Posterior vena cava (tissue), 2 donors: Measurements from ENCODE around the gene IFRD2. TPM values are rescaled to one million over a fixed set of nuclear protein-coding genes. Genes with fewer than 3 reads are reported as not detected.
"Not testable (repeated sequence)": the region's sequence is repeated elsewhere in the genome, so short reads cannot be mapped to it uniquely, and the experiment has no call there.

Experiments
- DNase-seq: peaks from one replicate; pipeline ENCODE4 v3.0.0-alpha.2; 2020; ENCODE audit warnings: low spot score
- intact Hi-C, 2 donors: fragments of 100-400 bp; cut with DNase I; formaldehyde crosslinking; loops; one replicate each; pipeline versions ENCODE4 v1.14.1 to v1.14.2; 2022 to 2023
- total RNA-seq, 2 donors: library from RNA; stranded (reverse); fragmentation: NEBNext Ultra II Directional; extraction: Animal tissue kit (Norgen Biotek cat#: 25700); gene quantifications; one replicate each; pipeline ENCODE4 v1.2.1, GENCODE V29; 2021
- donor health status: DM: yes; HTN: yes; CAD: no.
- donor health status: DM: yes; HTN: yes; CAD: no.

The IFRD2 gene
- total RNA-seq, 2 donors from 2014 or later = 47.3 to 53.3 TPM

DNA sequence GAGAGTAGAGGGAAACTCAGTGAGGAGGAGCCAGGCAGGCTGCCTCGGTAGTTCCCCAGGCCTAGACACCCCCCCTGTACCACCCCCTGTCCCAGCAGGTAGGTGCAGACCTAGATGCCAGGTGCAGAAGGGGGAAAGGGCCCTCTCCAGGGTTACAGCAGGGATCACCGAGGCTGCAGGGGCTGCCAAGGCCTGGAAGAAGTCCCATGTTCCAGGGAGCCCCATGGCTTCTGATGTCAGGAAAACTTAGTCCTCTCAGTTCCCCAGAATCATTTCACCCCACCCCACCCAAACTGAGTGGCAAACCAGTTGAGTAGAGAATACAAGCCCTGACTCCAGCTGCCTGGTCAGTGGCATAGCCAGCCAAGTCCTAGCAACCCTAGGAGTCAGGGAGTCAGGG lies 30.7 kb downstream of the IFRD2 start:
- intact Hi-C loops = no loop called here
- DNase-seq = no peak

DNA sequence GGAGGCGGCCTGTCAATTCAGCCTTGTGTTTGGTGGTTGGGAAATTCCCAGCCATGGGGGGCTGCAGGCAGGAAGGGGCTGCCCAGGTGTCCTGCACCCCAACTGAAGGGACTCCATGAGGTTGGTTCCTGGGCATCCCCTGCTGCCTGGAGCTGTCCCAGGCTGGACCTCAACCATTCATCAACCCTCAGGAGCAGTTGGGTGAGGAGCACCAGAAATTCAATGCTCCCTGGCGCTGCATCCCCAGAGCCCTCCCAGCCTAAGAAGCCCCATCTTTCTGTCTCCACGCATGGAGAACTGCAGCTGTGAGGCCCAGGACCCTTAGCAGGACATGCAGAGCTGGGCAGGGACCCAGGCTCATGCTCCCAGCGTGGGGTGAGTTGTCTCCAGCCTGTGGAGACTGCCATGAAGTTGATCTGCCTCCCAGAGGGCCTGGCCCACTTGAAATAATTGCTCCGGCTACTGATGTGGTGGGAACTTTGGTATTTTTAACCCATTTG lies 31.2 kb downstream of the IFRD2 start:
- intact Hi-C loops = no loop called here
- no peak for DNase-seq

DNA sequence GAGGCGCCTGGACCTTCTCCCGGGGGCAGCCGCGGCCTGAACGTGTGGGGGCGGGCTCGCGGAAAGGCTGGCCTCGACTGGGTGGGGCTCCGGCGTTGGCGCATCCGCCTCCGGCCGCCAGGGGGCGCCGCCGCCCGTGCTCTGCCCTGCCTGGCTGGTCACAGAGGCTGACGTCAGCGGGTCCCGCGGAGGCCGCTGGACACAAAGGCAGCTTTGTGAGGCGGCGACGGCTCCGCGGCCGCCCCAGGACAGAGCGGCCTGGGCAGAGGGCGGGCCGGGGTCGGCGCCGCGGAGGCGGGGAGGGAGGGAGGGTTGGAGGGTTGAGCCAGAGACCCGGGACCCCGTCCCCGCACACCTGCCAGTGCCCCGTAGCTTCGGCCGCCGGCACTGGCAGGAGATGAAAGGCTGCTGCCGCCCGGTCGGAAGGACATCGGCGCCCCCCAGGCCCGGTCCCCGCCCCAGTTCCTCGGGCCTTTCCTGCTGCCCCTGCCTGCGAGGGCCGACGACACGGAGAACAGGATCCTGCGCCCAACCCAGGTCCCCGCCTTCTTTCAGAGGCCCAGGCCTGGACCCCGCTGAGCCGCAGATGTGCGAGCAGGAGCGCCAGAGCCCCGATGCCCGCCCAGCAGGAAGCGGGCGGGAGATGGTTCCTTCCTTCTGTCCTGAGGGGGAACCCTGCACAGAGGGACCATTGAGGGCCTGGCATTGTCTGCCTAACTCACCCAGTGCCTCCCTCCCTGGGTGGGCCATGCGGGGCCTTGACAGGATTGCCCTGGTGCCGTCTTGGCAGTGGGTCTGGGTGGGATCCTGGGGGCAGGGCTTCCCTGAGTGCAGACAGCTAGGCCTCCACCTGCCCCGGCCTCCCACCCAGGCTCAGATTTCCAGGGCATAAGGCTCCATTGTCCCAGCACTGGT lies 31.9 kb downstream of the IFRD2 start:
- intact Hi-C loops = no loop called here
- DNase-seq = peak; percentile 98

DNA sequence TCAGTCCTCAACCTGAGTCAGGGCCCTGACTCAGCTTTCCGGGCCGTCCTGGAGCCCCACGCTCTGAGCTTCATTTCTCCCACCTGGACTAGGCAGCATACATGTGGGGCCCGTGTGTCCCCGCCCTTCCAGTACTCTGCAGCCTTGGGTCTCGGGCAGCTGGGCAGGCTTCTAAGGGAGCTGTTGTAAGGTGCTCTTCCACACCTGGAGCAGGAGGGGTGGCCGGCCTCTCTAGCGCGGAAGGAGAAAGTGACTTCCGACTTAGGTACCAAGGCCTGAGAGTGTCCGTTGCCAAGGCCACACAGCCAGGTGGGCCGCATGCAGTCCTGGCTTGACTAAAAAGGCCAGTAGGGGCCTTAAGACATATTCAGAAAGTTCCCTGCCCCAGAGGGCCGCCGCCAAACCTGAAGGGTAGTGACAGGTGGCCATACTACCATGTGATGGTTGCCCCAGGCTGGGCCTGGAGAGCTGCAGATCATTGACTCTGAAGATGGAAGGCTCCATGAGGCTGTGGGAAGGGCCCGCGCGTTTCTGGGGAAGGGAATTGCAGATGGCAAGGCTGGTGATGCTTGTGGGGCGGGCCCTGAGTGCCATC lies 32.7 kb downstream of the IFRD2 start:
- no peak for DNase-seq
- intact Hi-C loops = no loop called here

DNA sequence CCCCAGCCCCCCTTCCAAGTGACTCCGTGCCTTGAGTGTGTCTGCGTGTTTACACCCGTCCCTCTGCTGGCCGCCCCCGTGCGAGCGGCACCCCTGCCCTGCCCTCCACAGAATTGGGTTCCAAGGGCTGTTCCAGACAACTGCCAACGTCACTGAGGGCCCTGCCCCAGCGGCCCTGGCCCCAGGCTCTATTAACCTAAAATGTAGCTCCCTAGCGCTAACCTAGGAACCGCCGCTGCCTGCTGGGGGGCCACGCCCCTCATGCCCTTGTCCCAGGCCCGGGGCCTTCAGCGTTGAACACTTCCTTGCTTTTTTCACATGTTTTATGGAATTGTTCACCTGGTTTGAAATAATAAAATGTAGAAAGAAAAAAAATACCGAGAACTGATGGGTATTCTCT lies 33.2 kb downstream of the IFRD2 start:
- intact Hi-C loops = no loop called here
- no peak for DNase-seq

DNA sequence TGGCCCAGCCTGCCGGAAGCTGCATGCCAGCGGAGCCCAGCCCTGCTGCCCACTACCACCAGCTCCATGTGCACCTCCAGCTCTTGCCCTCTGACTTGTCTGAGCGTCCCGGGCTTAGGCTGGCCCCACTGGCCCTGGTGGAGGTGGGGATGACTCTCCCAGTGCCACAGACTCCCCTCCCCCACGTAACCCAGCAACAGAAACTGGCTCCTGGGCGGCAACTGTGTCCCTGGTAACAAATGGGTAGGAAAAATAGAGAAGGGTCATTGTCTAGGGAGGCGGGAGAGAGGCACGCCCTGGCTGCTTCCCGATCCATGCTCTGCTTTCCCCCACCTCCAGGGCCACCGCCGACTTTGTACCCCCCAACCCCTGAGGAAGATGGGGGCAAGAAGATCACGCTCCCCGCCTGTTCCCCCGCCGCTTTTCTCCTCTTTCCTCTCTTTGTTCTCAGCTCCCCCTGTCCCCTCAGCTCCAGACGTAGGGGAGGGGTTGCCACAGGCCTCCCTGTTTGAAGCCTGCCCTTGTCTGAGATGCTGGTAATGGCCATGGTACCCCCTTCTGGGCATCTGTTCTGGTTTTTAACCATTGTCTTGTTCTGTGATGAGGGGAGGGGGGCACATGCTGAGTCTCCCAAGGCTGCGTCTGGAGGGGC lies 34.1 kb downstream of the IFRD2 start:
- peak; percentile 79 for DNase-seq
- intact Hi-C loops = no loop called here

DNA sequence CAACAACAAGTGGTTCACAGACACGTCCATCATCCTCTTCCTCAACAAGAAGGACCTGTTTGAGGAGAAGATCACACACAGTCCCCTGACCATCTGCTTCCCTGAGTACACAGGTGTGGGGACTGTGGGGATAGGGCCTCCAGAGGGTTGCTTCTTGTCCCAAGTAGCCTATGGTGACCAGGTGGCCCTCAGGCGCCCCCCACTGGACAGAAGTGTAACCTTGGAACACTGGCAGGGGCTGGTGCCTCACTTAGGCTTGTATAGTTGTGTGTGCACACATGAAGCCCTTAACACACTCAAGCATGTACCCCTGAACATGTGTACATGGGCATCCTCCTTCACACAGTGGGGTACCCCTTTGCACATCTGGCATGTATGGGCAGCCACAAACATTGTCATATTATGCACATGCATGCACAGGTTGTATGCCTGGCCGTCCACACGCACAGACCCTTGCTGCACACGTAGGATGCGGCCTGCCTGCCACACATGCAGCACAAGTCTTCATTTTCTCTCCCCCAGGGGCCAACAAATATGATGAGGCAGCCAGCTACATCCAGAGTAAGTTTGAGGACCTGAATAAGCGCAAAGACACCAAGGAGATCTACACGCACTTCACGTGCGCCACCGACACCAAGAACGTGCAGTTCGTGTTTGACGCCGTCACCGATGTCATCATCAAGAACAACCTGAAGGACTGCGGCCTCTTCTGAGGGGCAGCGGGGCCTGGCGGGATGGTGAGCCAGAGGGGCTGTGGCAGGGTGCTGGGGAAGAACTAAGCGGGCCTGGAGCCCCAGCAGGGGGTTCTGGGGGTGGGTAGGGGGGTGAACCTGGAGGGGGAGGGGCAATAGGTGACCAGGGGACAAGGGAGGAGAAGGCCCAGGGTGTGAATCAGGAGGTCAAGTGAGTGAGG lies 35.0 kb downstream of the IFRD2 start:
- intact Hi-C loops = no loop called here
- no peak for DNase-seq

DNA sequence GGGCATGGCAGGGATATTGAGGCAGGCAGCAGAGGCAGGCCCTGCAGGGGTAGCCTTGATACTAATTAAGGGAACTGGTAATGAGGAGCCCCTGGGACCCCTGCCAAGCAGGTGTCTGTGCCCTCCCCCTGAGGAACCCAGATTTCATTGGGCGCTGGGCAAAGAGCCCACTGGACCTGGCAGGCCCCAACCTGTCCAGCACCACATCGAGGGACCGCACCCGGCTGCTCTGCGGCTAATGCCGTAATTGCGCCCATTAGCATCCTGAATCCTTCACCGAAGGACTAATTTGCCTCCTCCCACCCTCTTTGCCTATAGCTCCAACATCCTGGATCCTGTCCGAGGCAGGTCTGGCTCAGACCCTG lies 37.0 kb downstream of the IFRD2 start:
- intact Hi-C loops = no loop called here
- DNase-seq = no peak

DNA sequence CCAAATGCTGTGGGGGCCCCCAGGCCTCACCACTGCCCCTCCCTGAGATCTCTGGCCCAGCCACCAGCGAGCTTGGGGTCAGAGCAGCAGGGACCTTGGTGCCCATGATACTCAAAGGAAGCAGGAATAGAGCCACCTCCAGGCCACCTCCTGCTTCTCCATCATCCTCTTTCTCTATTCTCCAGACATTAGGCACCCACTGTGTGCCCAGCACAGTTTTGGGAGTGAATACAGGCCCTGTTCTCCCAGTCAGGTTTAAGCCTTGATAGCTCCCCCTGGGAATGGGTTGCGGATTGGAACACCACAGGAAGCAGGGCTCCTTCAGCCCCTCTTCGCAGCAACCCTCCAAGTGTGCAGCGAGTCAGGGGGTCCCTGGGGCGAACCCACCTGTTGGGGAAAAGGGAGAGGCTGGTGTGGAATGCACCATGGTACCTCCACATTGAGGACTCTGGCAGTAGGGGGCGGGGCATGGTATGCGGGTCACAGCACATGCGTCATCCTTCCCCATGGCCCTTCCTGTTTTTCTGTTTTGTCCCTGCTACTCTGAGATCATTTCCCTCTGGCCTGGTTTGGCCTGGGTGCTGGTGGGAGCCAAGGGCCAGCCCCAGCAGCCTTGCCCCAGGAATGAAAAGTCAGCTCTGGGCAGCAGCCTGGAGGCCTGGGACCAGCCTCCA lies 37.5 kb downstream of the IFRD2 start:
- intact Hi-C loops = loop anchor here in 1 of 2 donors (5.0 kb wide), 1 partner anchor 1977 kb away; no protein-coding TSS in a partner anchor
- peak; percentile 92 for DNase-seq

DNA sequence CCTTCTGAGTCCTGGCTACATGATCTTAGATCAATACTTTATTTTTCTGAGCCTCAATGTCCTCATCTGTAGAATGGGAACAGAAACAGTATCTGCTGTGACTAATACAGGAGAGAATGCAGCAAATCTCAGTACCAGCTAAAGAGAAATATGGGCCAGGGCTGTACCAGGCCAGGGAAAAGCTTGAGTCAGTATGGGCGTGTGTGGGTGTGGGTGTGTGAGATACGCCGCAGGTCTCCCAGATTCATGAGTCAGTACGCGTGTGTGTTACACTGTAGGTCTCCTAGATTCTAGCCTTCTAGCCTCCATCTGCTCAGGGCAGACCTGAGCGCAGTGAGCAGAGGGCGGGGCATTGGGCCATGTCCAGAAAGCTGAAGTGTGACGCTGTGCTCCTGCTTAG lies 41.0 kb downstream of the IFRD2 start:
- no peak for DNase-seq
- intact Hi-C loops = loop anchor here in 1 of 2 donors (5.0 kb wide), 1 partner anchor 1974 kb away; no protein-coding TSS in a partner anchor

DNA sequence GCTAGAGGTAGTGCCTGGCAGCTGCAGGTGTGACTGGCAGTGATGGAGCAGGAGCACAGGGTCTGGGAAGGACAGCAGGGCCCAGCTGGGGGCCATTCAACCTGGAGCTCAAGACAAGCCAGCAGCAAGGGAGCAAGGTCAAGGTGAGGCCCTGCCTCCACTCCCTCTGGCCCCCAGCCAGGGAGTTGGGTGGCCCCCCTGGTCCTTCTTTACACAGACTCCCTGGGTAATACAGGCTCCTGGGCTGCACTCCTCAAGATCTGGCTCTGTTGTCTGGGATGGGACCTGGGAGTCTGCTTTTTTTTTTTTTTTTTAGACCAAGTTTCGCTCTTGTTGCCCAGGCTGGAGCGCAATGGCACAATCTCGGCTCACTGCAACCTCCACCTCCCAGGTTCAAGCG lies 41.7 kb downstream of the IFRD2 start:
- no peak for DNase-seq
- intact Hi-C loops = loop anchor here in 1 of 2 donors (5.0 kb wide), 1 partner anchor 1973 kb away; no protein-coding TSS in a partner anchor

DNA sequence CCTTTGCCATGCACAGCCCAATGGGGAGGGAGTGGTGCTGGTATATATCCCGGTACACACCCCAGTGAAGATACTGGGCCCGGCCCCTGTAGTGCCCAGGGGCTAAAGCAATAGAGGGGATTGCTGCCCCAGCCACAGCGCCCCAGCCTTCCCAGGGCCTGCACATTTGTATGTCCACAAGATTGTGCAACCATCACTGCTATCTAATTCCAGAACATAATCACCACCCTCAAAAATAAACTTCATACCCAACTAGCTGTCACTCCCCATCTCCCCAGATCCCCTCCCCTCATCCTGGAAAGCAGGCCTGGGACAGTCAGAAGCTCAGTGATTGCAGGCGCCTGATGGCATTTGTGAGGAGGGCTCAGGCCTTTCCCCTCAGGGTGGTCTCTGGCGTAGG lies 42.8 kb downstream of the IFRD2 start:
- DNase-seq = no peak
- intact Hi-C loops = no loop called here

DNA sequence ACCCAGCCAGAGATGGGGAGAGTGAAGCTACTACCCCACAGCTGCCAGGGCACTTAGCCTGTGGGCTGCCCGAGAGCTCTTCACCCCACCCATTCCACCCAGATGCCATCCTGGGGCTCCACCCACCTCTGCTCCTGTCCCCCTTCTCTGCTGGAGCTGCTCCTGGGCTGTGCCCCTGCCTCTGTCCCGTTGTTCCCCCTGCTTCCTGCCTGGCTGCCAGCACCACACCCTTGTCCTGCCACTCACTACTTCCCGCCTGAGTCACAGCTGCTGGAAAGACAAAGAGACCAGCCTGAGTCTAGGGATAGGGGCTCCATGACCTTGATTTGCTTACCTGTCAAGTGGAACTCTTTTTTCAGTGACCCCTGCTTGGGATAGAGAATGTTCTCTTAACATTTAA lies 43.8 kb downstream of the IFRD2 start:
- DNase-seq = no peak
- intact Hi-C loops = no loop called here

DNA sequence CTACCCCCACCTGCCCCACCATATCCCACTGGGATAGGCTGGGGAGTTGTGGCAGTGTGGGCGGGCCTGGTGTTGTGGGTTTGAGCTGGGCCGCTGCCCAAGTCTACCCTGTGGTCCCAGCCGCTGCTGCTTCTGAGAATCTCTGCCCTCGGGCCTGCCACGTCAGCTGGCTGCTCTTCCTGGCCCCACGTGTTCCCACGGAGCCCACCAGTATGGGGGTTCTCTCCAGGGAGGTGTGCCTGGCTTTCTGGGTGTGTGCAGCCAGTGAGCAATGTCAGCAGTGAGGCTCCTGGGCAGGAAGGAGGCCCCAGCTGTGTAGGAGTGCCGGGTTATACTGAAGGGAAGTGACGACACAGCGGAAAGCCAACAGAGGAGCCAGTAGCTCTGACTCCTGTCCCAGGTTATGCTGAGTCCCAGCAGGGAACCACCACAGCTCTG lies 45.7 kb downstream of the IFRD2 start:
- peak; percentile 80 for DNase-seq
- intact Hi-C loops = loop anchor here in 1 of 2 donors (2.0 kb wide), 1 partner anchor 20 kb away; no protein-coding TSS in a partner anchor

DNA sequence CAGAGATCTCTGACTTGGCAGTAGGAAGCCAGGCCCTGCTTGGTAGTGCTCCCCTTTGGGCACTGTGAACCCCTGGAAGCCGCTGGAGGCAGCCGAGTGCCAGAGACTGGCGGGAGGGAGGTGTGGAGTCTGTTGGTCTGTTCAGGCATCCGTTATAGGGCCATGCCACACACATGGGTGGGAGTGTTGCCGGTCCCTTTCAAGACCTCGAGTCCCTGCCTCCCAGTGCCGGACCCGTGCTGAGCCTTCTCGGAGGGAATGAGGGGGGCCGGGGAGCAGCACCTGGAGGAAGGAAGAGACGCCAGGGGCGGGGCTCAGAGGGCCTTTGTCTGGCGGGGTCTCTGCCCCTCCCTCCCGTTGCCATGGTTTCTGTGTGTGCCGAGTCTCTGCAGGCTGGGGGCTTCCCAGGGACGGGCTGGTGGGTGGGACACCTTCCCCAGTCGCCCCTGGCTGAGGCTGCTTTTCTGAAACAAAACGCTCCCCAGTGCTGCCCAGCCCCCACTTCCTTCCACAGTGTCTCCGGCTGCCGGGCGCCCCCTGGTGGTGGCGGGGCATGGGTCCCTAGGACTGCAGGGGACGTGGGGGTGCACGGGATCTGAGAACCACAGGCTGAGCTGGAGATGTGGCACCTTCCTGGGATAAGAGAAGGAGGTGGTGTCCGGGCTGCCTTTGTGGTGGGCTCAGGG lies 46.3 kb downstream of the IFRD2 start:
- intact Hi-C loops = loop anchor here in 1 of 2 donors (2.0 kb wide), 1 partner anchor 19 kb away; no protein-coding TSS in a partner anchor
- DNase-seq = peak; percentile 98

DNA sequence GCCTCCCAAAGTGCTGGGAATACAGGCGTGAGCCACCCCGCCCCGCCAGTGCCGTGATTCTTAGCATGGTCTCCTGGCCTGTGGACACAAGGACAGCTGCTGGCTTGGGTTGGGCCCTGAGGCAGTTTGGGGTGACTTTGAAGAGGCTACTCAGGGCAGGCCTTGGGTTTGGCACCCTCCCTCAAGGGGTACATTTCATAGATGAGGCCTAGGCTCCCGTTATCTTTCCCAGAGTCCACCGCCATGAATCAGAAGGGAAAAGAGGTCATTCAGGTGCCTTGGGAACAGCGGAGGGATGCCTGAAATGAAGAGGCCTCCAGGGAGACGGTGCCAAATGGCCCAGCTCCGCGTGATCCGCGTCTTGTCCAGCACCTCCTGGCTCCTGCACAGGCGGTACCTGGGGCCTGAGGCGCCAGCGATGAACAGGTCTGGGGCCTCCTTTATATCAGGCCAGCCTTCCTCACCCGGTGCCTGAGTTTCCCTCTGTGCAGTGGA lies 46.9 kb downstream of the IFRD2 start:
- intact Hi-C loops = no loop called here
- no peak for DNase-seq

DNA sequence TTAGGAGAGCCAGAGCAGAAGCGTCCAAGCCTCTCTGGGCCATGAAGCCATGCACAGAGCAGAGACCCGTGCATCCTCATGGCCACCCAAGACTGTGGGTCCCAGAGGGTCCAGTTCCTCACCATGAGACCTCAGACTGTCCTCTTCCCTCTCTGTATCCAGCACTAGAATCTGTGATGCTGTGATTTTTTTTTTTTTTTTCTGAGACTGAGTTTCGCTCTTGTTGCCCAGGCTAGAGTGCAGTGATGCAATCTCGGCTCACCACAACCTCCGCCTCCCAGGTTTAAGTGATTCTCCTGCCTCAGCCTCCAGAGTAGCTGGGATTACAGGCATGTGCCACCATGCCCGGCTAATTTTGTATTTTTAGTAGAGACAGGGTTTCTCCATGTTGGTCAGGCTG lies 47.4 kb downstream of the IFRD2 start:
- DNase-seq, intact Hi-C loops: not testable (repeated sequence)

DNA sequence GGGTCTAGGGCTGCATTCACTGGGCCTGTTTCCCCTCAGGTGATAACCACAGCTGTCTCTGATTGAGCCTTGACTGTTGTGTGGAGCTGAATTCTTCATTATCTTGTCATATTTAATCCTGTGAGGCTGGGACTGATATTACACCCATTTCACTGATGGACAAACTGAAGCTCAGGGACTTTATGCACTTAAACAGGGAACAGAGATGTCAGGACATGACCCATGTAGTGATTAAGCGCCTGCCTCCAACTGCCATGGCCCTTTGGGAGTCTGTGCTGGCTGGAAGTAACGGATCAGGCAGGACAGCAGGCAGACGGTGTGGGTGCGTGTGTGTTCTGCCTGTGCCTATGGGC lies 48.7 kb downstream of the IFRD2 start:
- intact Hi-C loops = no loop called here
- no peak for DNase-seq
